T-helper 9 cell (primary cell): Measurements from ENCODE around the gene CSTF3.
A peak's percentile ranks its signal among the peaks of the same experiment; 100 is the strongest.
"Not testable (repeated sequence)": the region's sequence is repeated elsewhere in the genome, so short reads cannot be mapped to it uniquely, and the experiment has no call there.

Experiments used
- DNase-seq: peaks from one replicate; pipeline ENCODE4 v3.0.0-alpha.2; 2020

CSTF3 gene

GRCh38 chr11:33072465-33072864, 88.8 kb downstream of the CSTF3 start:
- DNase-seq: no peak

DNA sequence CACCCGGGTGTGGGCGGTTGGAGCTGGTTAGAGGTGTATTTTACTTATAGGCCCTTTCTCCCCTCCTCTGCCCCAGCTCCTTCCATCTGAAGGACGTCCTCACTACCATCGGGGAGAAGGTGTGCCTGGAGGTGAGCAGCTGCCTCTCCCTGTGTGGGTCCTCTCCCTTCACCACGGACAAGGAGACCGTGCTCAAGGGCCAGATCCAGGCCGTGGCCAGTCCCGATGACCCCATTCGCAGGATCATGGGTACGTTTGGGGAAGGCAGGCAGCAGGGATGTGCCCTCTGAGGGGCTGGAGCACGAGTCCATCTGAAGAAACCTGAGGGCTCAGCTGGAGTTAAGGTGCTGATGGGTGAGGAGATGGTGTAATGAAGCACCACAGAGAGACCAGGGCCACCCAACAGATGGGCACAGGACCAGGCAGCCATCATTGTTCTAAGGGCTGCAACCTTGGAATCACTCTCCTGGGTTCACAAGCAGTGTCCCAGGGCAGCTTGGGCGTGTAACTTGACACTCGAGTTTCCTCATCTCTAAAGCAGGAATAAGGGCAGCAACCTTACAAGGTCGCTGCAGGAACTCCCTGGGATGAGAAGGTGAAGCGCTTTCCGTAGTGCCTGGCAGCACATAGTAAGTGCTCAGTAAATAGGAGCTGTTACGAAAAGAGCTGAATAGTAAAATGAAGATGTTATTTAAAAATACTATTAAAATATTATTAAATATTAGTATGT, 92.5 kb downstream of the CSTF3 start:
- no peak for DNase-seq

- DNase-seq: no peak
Measured at GRCh38 chr11:33067294-33067693, 94.0 kb downstream of the CSTF3 start.

DNA sequence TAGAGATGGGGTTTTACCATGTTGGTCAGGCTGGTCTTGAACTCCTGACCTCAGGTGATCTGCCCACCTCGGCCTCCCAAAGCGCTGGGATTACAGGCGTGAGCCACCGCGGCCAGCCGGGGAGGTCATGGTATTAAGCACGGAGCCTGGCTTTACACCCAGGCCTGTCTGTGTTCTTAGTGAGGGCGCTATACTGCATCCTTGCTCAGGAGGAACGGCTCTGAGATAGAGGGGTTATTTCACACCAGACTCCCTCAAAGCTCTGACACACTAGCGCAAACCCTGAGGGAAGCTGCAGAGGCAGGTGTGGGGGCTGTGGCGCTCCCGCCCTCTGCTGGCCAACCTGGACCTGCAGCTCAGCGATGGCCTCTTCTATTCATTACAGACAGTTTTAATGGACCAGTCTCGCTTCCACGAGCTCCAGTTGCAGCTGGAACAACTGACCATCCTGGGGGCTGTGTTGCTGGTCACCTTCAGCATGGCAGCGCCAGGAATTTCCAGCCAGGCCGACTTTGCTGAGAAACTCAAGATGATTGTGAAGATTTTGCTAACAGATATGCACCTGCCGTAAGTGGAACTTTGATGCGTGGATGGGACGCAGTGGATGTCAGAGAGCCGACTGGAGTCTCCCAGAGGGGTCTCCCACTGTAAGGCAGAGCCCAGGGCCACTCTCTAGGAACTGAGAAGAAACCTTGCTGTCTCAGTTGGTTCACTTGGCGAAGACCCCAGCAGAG, 95.7 kb downstream of the CSTF3 start:
- peak; percentile 57 for DNase-seq

DNA sequence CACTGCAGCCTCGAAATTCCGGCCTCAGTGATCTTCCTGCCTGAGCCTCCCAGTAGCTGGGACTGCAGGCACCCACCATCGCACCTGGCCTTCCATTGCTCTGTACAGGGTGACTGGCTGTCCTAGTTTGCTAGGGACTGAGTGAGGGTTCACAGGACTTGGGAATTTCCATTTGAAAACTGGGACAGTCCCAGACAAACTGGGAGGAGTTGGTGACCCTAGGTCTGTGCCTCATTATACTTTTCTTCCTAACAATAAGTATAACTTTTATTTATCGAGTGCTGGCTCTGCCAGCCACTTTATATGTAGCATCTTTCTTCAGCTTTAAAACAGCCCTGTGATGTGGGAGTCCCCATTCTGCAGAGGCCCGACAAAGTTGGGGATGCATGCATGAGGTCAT, 96.4 kb downstream of the CSTF3 start:
- DNase-seq: no peak

- no peak for DNase-seq
Measured at GRCh38 chr11:33064033-33064825, 97.1 kb downstream of the CSTF3 start.

DNA sequence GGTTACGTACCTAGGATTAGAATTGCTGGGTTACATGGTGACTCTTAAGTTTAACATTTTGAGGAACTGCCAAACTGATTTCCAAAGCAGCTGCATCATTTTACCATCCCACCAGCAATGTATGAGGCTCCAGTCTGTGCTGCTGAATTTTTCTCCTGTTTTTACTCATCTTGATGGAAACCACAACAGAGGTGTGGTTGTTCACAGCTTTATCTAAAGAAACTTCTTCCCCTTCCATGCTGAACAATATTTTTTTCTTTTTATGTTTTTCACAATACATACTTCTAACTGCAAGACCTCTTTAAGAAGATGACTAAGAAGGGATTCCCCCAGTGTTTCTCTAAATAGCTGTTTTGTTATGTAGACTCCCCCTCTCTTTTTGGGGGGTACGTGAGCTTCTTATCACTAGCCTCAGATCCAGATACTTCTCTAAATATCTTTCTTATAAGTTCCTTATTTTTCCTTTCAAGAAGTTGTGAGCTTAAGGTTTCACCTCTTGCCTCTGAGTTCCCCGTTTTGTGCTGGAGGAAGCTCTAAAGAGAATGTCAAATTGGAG, 97.9 kb downstream of the CSTF3 start:
- DNase-seq: no peak

- no peak for DNase-seq
Measured at GRCh38 chr11:33062137-33062536, 99.1 kb downstream of the CSTF3 start.

- no peak for DNase-seq
Measured at GRCh38 chr11:33060271-33060670, 101.0 kb downstream of the CSTF3 start.

DNA sequence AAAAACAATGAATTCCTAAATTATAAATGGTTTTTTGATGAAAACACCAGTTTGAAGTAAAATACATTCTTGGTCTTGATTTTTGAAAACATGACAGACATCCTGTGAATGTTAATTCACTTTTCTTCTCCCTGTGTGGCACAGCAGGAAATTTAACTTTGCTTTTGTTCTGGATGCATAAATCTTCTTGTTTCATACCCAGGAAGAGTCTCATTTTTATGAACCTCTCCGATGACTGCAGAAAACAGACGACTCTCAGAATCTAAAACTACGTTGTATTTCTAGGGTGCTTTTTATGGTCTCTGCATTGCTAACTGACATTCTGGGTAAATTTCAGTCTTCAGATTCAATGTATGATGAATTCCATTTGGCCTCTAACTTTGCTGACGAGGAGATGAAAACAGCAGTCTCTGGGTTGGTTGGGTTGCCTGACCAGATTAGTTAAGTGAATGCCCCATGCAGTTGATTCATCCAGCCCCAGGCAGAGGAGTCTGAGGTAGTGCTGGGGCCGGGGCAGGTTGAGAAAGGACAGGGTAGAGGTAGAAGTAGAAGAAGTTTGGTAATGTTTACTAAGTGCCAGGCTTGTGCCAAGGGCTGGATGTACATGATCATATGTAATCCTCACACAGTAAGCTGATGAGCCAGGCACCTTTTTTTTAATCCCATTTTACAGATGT, 101.8 kb downstream of the CSTF3 start:
- DNase-seq: no peak

GRCh38 chr11:33057284-33057683, 104.0 kb downstream of the CSTF3 start:
- no peak for DNase-seq

DNA sequence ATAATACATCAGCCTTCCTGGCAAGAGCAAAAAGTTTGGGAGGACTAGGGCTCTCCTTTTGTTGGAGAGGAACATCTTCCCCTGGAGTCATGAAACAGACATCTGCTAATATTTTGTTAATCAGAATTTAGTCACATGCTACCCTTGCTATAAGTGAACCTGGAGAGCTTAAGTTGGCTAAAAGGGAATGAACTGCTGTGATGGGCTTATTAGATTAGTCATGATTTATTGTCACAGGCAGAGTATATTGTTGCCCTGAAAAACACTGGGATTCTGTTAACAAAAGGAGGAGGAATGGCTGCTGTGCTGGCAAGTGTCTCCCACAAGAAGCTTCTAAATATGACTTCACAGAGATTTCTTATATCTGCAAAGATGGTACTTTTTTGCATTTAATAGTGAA, 105.9 kb downstream of the CSTF3 start:
- no peak for DNase-seq

GRCh38 chr11:33052231-33052630, 109.0 kb downstream of the CSTF3 start:
- no peak for DNase-seq

DNA sequence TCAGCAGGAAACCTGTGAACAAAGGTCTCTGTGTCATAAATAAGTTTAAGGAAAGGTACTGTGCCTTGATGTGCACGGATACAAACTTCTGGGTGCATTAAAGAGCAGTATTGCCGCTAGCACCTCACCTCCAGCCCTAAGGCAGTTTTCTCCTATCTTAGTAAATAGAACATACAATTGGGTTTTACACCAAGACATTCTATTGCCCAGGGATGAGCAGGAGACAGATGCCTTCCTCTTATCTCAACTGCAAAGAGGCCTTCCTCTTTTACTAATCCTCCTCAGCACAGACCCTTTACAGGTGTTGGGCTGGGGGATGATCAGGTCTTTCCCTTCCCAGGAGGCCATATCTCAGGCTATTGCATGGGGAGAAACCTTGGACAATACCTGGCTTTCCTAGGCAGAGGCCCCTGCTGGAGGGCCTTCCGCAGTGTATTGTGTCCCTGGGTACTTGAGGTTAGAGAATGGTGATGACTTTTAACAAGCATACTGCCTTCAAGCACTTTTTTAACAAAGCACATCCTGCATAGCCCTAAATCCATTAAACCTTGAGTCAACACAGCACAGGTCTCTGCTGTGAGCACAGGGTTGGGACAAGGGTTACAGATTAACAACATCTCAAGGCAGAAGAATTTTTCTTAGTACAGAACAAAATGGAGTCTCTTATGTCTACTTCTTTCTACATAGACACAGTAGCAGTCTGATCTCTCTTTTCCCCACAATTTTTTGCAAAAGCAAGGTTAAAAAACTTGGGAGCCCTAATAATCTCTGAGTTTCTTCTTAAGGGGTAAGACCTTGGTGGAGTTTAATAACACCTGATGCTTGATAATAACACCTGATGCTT, 111.5 kb downstream of the CSTF3 start:
- DNase-seq: not testable (repeated sequence)

DNA sequence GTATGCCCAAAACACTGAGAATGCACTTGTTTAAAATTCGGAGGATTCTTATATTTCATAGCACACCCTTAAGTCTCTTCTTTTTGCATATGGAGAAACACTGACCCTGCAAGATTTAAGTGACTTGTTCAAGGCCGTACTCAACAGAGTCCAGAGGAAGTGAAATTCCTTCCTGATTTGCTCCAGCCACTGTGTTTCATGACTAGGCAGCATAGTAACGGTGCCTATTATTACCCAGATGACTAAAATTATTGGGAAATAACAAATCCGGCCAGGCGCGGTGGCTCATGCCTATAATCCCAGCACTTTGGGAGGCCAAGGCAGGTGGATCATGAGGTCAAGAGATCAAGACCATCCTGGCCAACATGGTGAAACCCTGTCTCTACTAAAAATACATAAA, 112.6 kb downstream of the CSTF3 start:
- not testable (repeated sequence) for DNase-seq

GRCh38 chr11:33045551-33046255, 115.6 kb downstream of the CSTF3 start:
- DNase-seq: no peak

- no peak for DNase-seq
Measured at GRCh38 chr11:33044285-33044756, 117.0 kb downstream of the CSTF3 start.

DNA sequence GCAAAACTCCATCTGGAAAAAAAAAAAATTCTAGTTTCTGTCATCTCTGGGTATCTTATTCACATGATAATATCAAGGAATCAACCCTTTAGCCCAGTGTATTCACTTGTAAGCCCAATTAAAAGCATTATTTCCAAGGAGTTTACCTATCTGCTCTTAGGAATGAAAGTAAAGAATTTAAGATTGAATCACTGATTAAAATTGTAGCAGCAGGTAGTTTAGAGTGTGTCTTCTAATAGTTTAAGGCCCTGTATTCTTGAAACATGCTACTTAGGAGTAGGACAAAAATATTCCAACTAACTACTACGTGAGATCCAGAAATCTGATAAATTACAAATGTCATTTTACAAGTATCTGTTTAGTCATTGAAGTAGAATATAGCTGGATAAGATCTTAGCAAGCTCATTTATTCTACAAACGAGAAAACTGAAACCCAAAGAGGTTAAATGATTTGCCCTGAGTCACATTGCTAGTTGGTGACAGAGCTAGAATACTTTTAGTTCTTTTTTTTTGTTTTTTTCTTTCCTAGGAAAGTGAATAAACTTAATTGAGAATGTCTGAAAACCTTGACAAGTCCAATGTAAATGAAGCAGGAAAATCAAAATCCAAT, 118.0 kb downstream of the CSTF3 start:
- no peak for DNase-seq

DNA sequence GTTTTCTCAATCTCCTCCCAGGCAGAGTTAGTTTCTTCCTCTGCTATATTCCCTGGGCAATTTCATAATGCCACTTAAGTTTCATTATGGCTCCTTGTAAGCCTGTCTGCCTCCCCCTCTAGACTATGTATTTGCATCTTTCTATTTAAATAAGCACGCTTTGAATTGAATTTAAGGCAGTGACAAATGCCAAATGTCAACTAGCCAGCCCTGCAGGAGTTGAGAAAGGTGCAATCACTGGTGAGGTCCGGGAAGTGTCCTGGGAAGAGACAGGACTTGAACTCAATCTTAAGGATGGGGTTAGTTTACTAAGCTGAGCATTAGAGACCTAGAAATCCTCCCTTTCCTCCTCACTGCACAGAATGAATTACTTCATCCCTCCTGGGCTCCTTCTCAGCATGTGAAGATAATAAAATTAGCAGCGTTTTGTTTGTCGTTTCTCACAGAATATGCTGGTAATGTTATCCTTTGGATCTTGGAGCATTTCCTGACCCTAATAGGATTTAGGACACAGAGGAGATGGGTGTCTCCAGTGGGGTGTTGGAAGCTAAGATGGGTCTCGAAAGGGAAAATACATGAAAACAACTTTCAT, 120.3 kb downstream of the CSTF3 start:
- no peak for DNase-seq
